ENCODE data around the gene TLCD2.
"Not testable (repeated sequence)": the region's sequence is repeated elsewhere in the genome, so short reads cannot be mapped to it uniquely, and the experiment has no call there.

The TLCD2 gene

GRCh38 chr17:1709403-1709951 is 700 bp downstream of the TLCD2 start:
- peak overlapping the region; percentile 49 for H3K4me3 ChIP-seq (ENCODE audit: low read depth, low read length)
- TF ChIP-seq, protein P1, sequence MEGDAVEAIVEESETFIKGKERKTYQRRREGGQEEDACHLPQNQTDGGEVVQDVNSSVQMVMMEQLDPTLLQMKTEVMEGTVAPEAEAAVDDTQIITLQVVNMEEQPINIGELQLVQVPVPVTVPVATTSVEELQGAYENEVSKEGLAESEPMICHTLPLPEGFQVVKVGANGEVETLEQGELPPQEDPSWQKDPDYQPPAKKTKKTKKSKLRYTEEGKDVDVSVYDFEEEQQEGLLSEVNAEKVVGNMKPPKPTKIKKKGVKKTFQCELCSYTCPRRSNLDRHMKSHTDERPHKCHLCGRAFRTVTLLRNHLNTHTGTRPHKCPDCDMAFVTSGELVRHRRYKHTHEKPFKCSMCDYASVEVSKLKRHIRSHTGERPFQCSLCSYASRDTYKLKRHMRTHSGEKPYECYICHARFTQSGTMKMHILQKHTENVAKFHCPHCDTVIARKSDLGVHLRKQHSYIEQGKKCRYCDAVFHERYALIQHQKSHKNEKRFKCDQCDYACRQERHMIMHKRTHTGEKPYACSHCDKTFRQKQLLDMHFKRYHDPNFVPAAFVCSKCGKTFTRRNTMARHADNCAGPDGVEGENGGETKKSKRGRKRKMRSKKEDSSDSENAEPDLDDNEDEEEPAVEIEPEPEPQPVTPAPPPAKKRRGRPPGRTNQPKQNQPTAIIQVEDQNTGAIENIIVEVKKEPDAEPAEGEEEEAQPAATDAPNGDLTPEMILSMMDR (IDR thresholded peaks at IDR 0.05; ENCODE audit: borderline replicate concordance, insufficient read depth, low read depth, low read length), result no peak

GRCh38 chr17:1708791-1709346 is 1.3 kb downstream of the TLCD2 start:
- not testable (repeated sequence) for H3K4me3 ChIP-seq (ENCODE audit: low read depth, low read length)

DNA sequence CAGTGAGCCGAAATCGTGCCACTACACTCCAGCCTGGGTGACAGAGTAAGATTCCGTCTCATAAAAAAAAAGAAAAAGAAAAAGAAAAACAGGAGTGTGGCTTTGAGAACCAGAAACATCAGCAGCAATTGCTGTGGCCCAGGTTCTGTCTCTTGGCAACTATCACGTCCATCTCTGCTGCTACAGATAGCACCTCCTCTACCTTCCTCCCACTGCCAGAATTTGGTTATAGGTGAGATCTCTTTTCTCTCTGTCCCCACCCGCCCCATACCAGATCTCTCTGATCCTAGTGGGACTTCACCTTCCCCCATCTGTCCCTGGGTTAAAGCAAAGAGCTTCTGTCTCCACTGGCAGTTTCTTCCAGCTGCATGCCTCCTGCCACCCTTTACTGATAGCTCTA is 3.1 kb downstream of the TLCD2 start:
- TF ChIP-seq, protein P1 (IDR thresholded peaks at IDR 0.05; ENCODE audit: borderline replicate concordance, insufficient read depth, low read depth, low read length), result no peak
- no peak overlapping the region for H3K4me3 ChIP-seq (ENCODE audit: low read depth, low read length)

- TF ChIP-seq, protein P1 (IDR thresholded peaks at IDR 0.05; ENCODE audit: borderline replicate concordance, insufficient read depth, low read depth, low read length), result no peak
- H3K4me3 ChIP-seq (ENCODE audit: low read depth, low read length), result no peak overlapping the region
Observed at GRCh38 chr17:1705004-1705403, 5.2 kb downstream of the TLCD2 start.

DNA sequence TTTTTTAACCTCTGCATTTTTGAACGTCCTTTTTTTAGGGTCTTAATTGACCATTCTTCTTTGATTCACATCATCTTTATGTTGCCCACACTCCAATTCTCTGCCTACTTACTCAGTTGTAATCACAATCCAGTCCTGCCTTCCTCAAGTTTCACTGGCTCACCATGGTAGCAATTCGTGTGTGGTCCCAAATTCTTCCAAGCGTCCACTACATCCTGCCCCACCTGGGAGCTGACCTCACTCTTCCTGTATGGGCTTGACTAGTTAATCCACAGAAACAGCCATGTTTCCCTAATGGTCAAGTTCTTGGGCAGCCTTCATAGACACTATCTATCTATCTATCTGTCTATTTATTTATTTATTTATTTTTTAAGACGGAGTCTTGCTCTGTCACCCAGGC is 7.1 kb downstream of the TLCD2 start:
- no peak overlapping the region for H3K4me3 ChIP-seq (ENCODE audit: low read depth, low read length)
- TF ChIP-seq, protein P1 (IDR thresholded peaks at IDR 0.05; ENCODE audit: borderline replicate concordance, insufficient read depth, low read depth, low read length), result no peak

GRCh38 chr17:1699891-1700290 is 10.3 kb downstream of the TLCD2 start:
- H3K4me3 ChIP-seq (ENCODE audit: low read depth, low read length), result not testable (repeated sequence)

DNA sequence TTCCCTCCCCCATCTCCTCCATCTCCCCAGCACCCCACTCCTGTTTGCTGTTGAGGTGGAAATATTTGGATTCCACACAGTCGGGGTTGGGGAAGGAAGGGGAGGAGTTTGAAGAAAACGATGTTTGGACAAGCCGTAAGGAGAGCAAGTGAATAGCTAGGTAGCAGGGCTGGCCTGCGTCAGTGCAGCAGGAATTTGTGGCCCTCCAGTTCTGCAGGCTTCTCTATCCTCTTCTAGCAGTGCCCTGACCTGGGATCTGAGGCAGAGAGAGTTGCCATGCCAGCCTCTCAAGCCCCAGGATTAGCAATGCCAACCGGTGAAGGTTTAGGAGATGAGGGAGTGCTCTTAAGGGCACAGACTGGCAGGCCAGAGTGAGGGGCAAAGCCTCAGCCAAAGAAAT is 12.5 kb downstream of the TLCD2 start:
- TF ChIP-seq, protein P1 (IDR thresholded peaks at IDR 0.05; ENCODE audit: borderline replicate concordance, insufficient read depth, low read depth, low read length), result no peak
- H3K4me3 ChIP-seq (ENCODE audit: low read depth, low read length), result no peak overlapping the region

- TF ChIP-seq, protein P1 (IDR thresholded peaks at IDR 0.05; ENCODE audit: borderline replicate concordance, insufficient read depth, low read depth, low read length), result no peak
Observed at GRCh38 chr17:1695365-1695764, 14.8 kb downstream of the TLCD2 start.

More at GRCh38 chr17:1695365-1695764, 14.8 kb downstream of the TLCD2 start:
- H3K4me3 ChIP-seq (ENCODE audit: low read depth, low read length), result no peak overlapping the region
